K562 (cell line): ENCODE data around the gene TELO2. TPM values are rescaled to one million over a fixed set of nuclear protein-coding genes. Genes with fewer than 3 reads are reported as not detected.

Experiments
- CREB1 ChIP-seq, 2 experiments: sonication (generic) in 1 of 2; formaldehyde crosslinking in 1 of 2; IDR thresholded peaks; 2 replicates each; pipeline versions ENCODE4 v1.6.1 to v1.8.0; 2012 to 2022; ENCODE audit warnings: inconsistent platforms in 1 of 2, mild to moderate bottlenecking in 1 of 2, missing genetic modification reagents in 1 of 2, moderate library complexity in 1 of 2
- CXXC5 ChIP-seq: fragments of 250-450 bp; sonication (Bioruptor Pico); IDR thresholded peaks from 2 replicates; pipeline ENCODE4 v1.8.0; 2022; ENCODE audit warnings: inconsistent platforms, mild to moderate bottlenecking, moderate library complexity
- GATAD2A ChIP-seq: fragments of 450-650 bp; IDR thresholded peaks from 2 replicates; pipeline ENCODE4 v1.6.1; 2017
- JUNB ChIP-seq: fragments of 450-650 bp; formaldehyde crosslinking; conservative IDR thresholded peaks from 2 replicates; pipeline ENCODE4 v1.4.0; 2020; ENCODE audit warnings: mild to moderate bottlenecking
- NR2C1 ChIP-seq, 2 experiments: fragments of 450-650 bp; IDR thresholded peaks; 2 replicates each; pipeline ENCODE4 v1.6.1; 2017; ENCODE audit warnings: mild to moderate bottlenecking in 2 of 2, antibody characterized with exemption in 1 of 2, inconsistent platforms in 1 of 2, missing compliant biosample characterization in 1 of 2, missing genetic modification characterization in 1 of 2
- NUFIP1 ChIP-seq: fragments of 450-650 bp; IDR thresholded peaks from 2 replicates; pipeline ENCODE4 v1.6.1; 2018; ENCODE audit not compliant: partially characterized antibody
- SUPT5H ChIP-seq: fragments of 450-650 bp; IDR thresholded peaks from 2 replicates; pipeline ENCODE4 v1.6.1; 2016
- VEZF1 ChIP-seq: fragments of 200-800 bp; sonication (Bioruptor generic); IDR thresholded peaks from 2 replicates; pipeline ENCODE4 v1.6.1; 2017; ENCODE audit warnings: missing genetic modification characterization, missing compliant biosample characterization
- ZNF133 ChIP-seq: fragments of 250-450 bp; sonication (Bioruptor Pico); IDR thresholded peaks from 2 replicates; pipeline ENCODE4 v1.4.0; 2020; ENCODE audit warnings: mild to moderate bottlenecking
- ZNF431 ChIP-seq: sonication (generic); formaldehyde crosslinking; IDR thresholded peaks from 2 replicates; pipeline ENCODE4 v1.8.0; 2022; ENCODE audit warnings: mild to moderate bottlenecking, missing genetic modification reagents
- polyA plus RNA-seq, 8 experiments: library from polyadenylated mRNA; depleted of rRNA in 4 of 8; stranded (reverse) in 5 of 8; unstranded in 3 of 8; fragments of >200 nt; fragmentation: Nextera tagmentation in 2 of 8; fragmentation: Illumina TruSeq in 1 of 8; extraction: Ambion mirVana in 2 of 8; extraction: Trizol in 1 of 8; gene quantifications; 2 replicates each; pipeline versions ENCODE4 v1.2.1 to v1.2.3, GENCODE V29; 2011 to 2014; ENCODE audit warnings: inconsistent platforms in 1 of 8, missing spikeins in 1 of 8
- total RNA-seq, 7 experiments: library from RNA; depleted of rRNA in 6 of 7; stranded (reverse); fragments of >200 nt in 6 of 7; fragmentation: Illumina TruSeq in 2 of 7; extraction: Trizol in 2 of 7; gene quantifications; 2 replicates each; pipeline versions ENCODE4 v1.2.1 to v1.2.3, GENCODE V29; 2011 to 2021; ENCODE audit warnings: low replicate concordance in 1 of 7
- TF ChIP-seq, protein P1 (sequence below), 2 experiments: fragments of 450-650 bp in 1 of 2; IDR thresholded peaks; 2 replicates each; pipeline ENCODE4 v1.6.1; 2011 to 2017; ENCODE audit warnings: low read depth in 2 of 2, antibody characterized with exemption in 1 of 2, borderline replicate concordance in 1 of 2, low read length in 1 of 2, mild to moderate bottlenecking in 1 of 2, mixed read lengths in 1 of 2; ENCODE audit not compliant: control insufficient read depth in 1 of 2
- TF ChIP-seq, protein P2 (sequence below), 2 experiments: IDR thresholded peaks in 1 of 2; conservative IDR thresholded peaks in 1 of 2; 2 replicates each; pipeline ENCODE4 v1.6.1; 2016; ENCODE audit warnings: low read depth in 2 of 2, mild to moderate bottlenecking in 1 of 2, missing compliant biosample characterization in 1 of 2, missing genetic modification characterization in 1 of 2, moderate library complexity in 1 of 2
- TF ChIP-seq, protein P3 (sequence below): sonication (generic); formaldehyde crosslinking; IDR thresholded peaks from 2 replicates; pipeline ENCODE4 v1.4.0; 2020; ENCODE audit warnings: mild to moderate bottlenecking, missing genetic modification reagents
- TF ChIP-seq, protein P4 (sequence below): fragments of 450-650 bp; IDR thresholded peaks from 2 replicates; pipeline ENCODE4 v1.6.1; 2014; ENCODE audit warnings: low read depth, mild to moderate bottlenecking, moderate library complexity, borderline replicate concordance

The TELO2 gene
- total and polyA plus RNA-seq, 9 of the 15 experiments (the other 6 are each of a cell fraction or from before 2014, with no cell fraction given) = 0.51 to 91.8 (median 14.5) TPM

DNA sequence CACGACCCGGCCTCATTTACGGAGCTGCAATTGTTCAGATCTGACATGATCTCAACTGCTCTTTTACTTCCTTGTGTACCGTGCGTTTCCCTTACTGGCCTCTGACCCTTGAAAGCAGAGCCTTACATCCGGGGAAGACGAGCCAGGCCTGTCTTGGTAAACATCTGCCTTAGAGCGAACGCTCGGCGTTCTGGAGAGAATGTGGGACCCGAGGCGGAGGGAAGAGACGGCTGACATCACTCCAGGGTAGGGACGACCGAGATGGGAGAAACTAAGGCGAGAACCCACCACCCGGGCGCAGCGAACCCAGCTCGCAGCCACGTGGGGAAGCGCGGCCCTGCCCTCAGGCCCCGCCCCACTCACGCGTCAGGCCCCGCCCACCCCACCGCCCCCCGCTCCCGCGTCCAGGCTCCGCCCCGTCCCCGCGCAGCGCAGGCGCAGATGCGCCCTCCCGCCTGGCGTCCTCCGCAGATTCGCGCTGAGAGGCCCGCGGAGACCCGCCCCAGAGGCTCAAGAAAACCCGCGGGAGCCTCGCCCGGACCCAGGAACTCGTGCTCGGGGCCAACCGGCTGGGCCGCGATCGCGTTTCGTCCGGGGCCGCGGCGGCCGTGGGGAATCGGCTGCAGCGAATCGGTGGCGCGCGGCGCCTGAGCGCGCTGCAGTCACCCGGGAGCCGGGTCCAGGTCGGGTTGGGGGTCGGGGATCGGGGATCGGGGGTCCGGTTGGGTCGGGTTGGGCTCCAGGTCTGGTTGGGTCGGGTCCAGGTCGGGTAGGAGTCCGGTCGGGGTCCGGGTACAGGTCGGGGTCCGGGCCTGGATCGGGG lies at the start of gene TELO2 (continued):
- TF ChIP-seq, protein P1, sequence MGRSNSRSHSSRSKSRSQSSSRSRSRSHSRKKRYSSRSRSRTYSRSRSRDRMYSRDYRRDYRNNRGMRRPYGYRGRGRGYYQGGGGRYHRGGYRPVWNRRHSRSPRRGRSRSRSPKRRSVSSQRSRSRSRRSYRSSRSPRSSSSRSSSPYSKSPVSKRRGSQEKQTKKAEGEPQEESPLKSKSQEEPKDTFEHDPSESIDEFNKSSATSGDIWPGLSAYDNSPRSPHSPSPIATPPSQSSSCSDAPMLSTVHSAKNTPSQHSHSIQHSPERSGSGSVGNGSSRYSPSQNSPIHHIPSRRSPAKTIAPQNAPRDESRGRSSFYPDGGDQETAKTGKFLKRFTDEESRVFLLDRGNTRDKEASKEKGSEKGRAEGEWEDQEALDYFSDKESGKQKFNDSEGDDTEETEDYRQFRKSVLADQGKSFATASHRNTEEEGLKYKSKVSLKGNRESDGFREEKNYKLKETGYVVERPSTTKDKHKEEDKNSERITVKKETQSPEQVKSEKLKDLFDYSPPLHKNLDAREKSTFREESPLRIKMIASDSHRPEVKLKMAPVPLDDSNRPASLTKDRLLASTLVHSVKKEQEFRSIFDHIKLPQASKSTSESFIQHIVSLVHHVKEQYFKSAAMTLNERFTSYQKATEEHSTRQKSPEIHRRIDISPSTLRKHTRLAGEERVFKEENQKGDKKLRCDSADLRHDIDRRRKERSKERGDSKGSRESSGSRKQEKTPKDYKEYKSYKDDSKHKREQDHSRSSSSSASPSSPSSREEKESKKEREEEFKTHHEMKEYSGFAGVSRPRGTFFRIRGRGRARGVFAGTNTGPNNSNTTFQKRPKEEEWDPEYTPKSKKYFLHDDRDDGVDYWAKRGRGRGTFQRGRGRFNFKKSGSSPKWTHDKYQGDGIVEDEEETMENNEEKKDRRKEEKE (IDR thresholded peaks at IDR 0.05; ENCODE audit: borderline replicate concordance in 1 of 2, control insufficient read depth in 1 of 2, low read depth in 2 of 2, low read length in 1 of 2) = no peak
- TF ChIP-seq ZNF133 (CRISPR knock-in tag) (no peak), CXXC5 (peak; percentile 84), VEZF1 (CRISPR knock-in tag) (peak; percentile 89), JUNB (no peak), CREB1 (IDR thresholded peaks at IDR 0.05) (peak; percentile 39; the same call in 1 of the 2 replicates), CREB1 (CRISPR knock-in tag; IDR thresholded peaks at IDR 0.05) (peak; percentile 17; the same call in 1 of the 2 replicates), SUPT5H (peak; percentile 74), ZNF431 (CRISPR knock-in tag) (peak; percentile 62; the same call in 1 of the 2 replicates), NR2C1 (IDR thresholded peaks at IDR 0.05) (peak; percentile 93), NR2C1 (tag; IDR thresholded peaks at IDR 0.05) (peak; percentile 95), GATAD2A (peak; percentile 22; the same call in 1 of the 2 replicates), NUFIP1 (peak; percentile 38)
- TF ChIP-seq, protein P2, sequence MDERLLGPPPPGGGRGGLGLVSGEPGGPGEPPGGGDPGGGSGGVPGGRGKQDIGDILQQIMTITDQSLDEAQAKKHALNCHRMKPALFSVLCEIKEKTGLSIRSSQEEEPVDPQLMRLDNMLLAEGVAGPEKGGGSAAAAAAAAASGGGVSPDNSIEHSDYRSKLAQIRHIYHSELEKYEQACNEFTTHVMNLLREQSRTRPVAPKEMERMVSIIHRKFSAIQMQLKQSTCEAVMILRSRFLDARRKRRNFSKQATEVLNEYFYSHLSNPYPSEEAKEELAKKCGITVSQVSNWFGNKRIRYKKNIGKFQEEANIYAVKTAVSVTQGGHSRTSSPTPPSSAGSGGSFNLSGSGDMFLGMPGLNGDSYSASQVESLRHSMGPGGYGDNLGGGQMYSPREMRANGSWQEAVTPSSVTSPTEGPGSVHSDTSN (CRISPR knock-in tag; IDR thresholded peaks at IDR 0.05; ENCODE audit: low read depth) = no peak
- TF ChIP-seq, protein P2 (tag; conservative IDR thresholded peaks at IDR 0.05; ENCODE audit: low read depth) = no peak
- TF ChIP-seq, protein P3, sequence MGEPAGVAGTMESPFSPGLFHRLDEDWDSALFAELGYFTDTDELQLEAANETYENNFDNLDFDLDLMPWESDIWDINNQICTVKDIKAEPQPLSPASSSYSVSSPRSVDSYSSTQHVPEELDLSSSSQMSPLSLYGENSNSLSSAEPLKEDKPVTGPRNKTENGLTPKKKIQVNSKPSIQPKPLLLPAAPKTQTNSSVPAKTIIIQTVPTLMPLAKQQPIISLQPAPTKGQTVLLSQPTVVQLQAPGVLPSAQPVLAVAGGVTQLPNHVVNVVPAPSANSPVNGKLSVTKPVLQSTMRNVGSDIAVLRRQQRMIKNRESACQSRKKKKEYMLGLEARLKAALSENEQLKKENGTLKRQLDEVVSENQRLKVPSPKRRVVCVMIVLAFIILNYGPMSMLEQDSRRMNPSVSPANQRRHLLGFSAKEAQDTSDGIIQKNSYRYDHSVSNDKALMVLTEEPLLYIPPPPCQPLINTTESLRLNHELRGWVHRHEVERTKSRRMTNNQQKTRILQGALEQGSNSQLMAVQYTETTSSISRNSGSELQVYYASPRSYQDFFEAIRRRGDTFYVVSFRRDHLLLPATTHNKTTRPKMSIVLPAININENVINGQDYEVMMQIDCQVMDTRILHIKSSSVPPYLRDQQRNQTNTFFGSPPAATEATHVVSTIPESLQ = peak; percentile 25; the same call in 1 of the 2 replicates
- TF ChIP-seq, protein P4, sequence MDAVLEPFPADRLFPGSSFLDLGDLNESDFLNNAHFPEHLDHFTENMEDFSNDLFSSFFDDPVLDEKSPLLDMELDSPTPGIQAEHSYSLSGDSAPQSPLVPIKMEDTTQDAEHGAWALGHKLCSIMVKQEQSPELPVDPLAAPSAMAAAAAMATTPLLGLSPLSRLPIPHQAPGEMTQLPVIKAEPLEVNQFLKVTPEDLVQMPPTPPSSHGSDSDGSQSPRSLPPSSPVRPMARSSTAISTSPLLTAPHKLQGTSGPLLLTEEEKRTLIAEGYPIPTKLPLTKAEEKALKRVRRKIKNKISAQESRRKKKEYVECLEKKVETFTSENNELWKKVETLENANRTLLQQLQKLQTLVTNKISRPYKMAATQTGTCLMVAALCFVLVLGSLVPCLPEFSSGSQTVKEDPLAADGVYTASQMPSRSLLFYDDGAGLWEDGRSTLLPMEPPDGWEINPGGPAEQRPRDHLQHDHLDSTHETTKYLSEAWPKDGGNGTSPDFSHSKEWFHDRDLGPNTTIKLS = peak; percentile 34; the same call in 1 of the 2 replicates
